GM12873 (cell line): Measurements from ENCODE around the gene SPACA9.

Experiments used
- TF ChIP-seq, protein P1 (sequence below): IDR thresholded peaks from 2 replicates; pipeline ENCODE4 v1.5.1; 2012; ENCODE audit warnings: low read depth, mild to moderate bottlenecking, moderate library complexity, low read length, control low read depth; ENCODE audit not compliant: insufficient read depth; ENCODE audit errors: missing control alignments

SPACA9 gene

GRCh38 chr9:132905726-132906125 lies 27.0 kb downstream of the SPACA9 start:
- TF ChIP-seq, protein P1, sequence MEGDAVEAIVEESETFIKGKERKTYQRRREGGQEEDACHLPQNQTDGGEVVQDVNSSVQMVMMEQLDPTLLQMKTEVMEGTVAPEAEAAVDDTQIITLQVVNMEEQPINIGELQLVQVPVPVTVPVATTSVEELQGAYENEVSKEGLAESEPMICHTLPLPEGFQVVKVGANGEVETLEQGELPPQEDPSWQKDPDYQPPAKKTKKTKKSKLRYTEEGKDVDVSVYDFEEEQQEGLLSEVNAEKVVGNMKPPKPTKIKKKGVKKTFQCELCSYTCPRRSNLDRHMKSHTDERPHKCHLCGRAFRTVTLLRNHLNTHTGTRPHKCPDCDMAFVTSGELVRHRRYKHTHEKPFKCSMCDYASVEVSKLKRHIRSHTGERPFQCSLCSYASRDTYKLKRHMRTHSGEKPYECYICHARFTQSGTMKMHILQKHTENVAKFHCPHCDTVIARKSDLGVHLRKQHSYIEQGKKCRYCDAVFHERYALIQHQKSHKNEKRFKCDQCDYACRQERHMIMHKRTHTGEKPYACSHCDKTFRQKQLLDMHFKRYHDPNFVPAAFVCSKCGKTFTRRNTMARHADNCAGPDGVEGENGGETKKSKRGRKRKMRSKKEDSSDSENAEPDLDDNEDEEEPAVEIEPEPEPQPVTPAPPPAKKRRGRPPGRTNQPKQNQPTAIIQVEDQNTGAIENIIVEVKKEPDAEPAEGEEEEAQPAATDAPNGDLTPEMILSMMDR: no peak

DNA sequence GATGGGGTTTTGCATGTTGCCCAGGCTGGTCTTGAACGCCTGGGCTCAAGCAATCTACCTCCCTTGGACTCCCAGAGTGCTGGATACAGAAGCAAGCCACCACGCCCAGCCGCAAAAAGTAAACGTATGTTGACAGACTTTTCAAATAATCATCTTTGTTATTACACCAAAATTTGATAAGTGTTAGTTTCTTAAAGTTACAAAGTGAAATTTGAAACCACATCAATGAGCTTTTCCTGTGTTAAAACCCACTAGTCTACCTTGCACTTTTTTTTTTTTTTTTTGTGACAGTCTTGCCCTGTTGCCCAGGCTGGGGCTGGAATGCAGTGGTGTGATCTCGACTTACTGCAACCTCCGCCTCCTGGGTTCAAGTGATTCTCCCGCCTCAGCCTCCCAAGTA lies 29.9 kb downstream of the SPACA9 start:
- TF ChIP-seq, protein P1: no peak

GRCh38 chr9:132909311-132909710 lies 30.6 kb downstream of the SPACA9 start:
- TF ChIP-seq, protein P1: no peak

DNA sequence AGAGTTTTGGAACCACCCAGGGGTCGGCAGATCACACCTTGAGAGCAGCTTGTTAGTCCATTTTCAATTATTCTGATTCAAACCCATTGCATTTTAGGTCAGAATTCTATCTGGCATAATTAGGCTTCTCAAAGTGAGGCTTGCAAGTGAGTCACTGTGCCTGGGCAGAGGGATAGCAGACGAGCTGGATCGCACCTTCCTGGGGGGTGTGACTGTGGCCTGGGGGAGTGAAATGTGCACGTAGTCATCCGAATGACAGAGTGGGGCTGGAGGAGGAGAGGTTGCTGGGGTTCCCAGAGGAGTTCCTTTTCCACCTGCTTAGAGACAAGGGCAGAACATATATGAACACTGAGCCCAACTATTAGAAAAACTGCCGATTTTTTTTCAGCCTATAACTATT lies 31.7 kb downstream of the SPACA9 start:
- TF ChIP-seq, protein P1: no peak

- TF ChIP-seq, protein P1: no peak
Observed at GRCh38 chr9:132912131-132912530, 33.4 kb downstream of the SPACA9 start.

DNA sequence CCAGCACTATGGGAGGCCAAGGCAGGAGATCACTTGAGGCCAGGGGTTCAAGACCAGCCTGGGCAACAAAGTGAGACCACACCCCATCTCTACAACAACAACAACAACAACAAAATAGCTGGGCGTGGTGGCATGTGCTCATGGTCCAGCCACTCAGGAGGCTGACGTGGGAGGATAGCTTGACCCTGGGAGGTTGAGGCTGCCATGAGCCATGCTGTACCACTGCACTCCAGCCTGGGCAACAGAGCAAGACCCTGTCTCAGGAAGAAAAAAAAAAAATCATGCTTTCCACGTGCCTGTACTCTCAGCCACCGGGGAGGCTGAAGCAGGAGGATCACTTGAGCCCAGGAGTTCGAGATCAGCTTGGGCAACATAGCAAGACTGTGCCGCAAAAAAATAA lies 36.2 kb downstream of the SPACA9 start:
- TF ChIP-seq, protein P1: no peak

GRCh38 chr9:132919614-132920268 lies 41.0 kb downstream of the SPACA9 start:
- TF ChIP-seq, protein P1: no peak
